Right lobe of liver (tissue), 4 donors: ENCODE data around the gene CTXND2.

Experiments
- CTCF ChIP-seq, 4 donors: fragments of 200-600 bp in 3 of 4; fragments of 450-650 bp in 1 of 4; IDR thresholded peaks; one replicate each; pipeline versions ENCODE4 v1.5.1 to v1.8.0; 2016 to 2022; ENCODE audit warnings: antibody characterized with exemption in 4 of 4, mild to moderate bottlenecking in 2 of 4
- POLR2A ChIP-seq: fragments of 450-650 bp; IDR thresholded peaks from one replicate; pipeline ENCODE4 v1.6.1; 2017; ENCODE audit warnings: antibody characterized with exemption, mild to moderate bottlenecking
- donor health status: DM: no; HTN: no; CAD: no.
- donor health status: DM: no; HTN: no; CAD: no.
- donor health status: DM: no; HTN: yes; CAD: no.

GRCh38 chr1:150928286-150928685 is 41.4 kb downstream of the CTXND2 start:
- TF ChIP-seq CTCF (IDR thresholded peaks at IDR 0.05) (no peak), POLR2A (no peak)
